ENCODE data around the gene UGGT2. TPM values are rescaled to one million over a fixed set of nuclear protein-coding genes. Genes with fewer than 3 reads are reported as not detected.
"Not testable (repeated sequence)": the region's sequence is repeated elsewhere in the genome, so short reads cannot be mapped to it uniquely, and the experiment has no call there.

UGGT2 gene
- total RNA-seq, 1 experiment from 2014 or later = 51.2 TPM

DNA sequence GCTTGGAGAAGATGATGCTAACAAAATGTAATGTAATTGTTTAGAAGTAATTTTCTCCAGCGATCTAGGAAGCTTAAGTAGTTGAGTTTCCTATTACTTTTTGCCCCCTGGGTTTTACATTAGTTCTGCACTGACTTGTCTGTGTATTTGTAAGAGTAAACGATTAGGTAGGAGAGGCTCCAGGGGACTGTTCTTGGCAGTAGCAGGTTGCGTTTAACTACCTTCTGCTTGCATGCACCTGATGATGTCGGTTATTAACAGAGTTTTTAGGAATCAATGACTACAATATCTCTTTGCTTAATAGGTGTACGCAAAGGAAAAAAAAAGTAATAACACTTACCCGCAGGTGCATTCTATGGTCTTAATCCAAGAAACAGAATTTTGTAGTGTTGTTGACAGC lies 18.3 kb upstream of the UGGT2 start:
- in situ Hi-C loops (cut with HindIII; ENCODE audit: low pct_unique_long_range_greater_than_20kb, low sequenced_read_pairs) = no loop called here
- no peak for DNase-seq (ENCODE audit: low read depth, low spot score)

DNA sequence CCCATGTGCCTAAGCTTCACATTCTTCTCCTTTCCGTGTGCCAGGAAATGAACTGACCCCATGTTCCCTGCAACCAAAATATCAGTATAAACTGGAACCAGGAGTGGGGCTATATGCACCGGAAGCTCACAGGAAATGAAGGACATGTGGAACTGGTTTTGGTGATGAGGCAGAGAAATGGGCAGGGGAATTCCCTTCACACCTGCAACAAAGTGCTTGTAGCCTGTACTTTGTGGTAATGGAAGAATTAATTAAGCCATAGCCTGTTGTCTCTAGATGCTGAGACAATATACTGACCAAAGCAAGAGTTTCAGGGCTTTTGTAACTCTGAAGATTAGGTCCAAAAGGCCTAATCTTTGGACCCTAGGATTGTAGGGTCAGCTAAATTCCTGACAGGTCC lies 15.5 kb upstream of the UGGT2 start:
- in situ Hi-C loops (cut with HindIII; ENCODE audit: low pct_unique_long_range_greater_than_20kb, low sequenced_read_pairs) = no loop called here

DNA sequence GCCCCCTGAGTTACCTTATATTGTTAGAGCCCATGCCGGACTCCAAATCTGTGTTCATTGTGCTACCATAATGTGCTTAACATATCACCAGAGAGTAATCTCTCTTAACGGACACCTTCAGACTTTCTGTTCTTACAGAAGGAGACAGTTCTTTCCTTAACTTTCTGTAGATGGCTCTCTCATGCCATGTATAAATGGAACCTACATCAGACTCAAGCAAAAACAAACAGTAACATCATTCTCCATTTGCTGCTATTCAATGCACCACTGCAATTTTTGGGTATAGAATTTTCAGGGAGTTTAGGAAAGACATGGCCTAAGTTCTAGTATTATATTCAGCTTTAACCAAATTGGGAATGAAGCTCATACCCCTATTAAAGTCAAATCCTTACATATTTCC lies 12.6 kb upstream of the UGGT2 start:
- in situ Hi-C loops (cut with HindIII; ENCODE audit: low pct_unique_long_range_greater_than_20kb, low sequenced_read_pairs) = no loop called here
- DNase-seq (ENCODE audit: low read depth, low spot score) = no peak

More for the DNA sequence above, 15.5 kb upstream of the UGGT2 start:
- DNase-seq (ENCODE audit: low read depth, low spot score) = no peak

DNA sequence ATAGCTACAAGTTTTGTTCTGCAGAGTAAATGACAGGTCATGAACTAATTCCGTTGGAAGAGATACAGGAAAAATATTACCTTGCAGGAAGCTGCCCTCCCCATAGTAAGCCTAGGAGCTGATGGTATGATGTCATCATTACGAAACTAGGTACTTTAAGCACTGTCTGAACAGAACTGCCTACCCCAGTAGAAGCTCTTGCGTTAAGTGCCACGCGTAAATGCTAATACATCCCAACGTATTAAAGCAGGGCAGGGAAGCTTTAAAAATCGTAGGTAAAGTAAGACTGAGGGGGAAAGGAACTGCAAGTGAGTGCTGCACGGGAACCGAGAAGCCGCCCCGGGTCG lies 572 bp downstream of the UGGT2 start:
- peak; percentile 47 for DNase-seq (ENCODE audit: low read depth, low spot score)

DNA sequence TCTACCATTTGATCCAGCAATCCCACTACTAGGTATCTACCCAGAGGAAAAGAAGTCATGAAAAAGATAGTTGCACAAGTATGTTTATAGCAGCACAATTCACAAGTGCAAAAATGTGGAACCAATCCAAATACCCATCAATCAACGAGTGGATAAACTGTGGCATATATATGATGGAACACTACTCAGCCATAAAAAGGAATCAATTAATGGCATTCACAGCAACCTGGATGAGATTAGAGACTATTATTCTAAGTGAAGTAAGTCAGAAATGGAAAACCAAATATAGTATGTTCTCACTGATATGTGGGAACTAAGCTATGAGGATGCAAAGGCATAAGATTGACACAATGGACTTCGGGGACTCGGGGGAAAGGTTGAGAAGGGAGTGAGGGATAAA lies 1.3 kb downstream of the UGGT2 start:
- DNase-seq (ENCODE audit: low read depth, low spot score); in situ Hi-C loops (cut with HindIII; ENCODE audit: low pct_unique_long_range_greater_than_20kb, low sequenced_read_pairs): not testable (repeated sequence)

More for the DNA sequence above, 572 bp downstream of the UGGT2 start:
- in situ Hi-C loops (cut with HindIII; ENCODE audit: low pct_unique_long_range_greater_than_20kb, low sequenced_read_pairs) = no loop called here

DNA sequence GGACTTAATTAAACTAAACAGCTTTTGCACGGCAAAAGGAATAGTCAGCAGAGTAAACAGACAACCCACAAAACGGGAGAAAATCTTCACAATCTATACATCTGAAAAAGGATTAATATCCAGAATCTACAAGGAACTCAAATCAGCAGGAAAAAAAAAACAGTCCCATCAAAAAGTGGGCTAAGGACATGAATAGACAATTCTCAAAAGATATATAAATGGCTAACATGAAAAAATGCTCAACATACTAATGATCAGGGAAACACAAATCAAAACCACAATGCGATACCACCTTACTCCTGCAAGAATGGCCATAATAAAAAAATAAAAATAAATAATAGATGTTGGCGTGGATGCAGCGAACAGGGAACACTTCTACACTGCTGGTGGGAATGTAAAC lies 1.7 kb downstream of the UGGT2 start:
- DNase-seq (ENCODE audit: low read depth, low spot score); in situ Hi-C loops (cut with HindIII; ENCODE audit: low pct_unique_long_range_greater_than_20kb, low sequenced_read_pairs): not testable (repeated sequence)

DNA sequence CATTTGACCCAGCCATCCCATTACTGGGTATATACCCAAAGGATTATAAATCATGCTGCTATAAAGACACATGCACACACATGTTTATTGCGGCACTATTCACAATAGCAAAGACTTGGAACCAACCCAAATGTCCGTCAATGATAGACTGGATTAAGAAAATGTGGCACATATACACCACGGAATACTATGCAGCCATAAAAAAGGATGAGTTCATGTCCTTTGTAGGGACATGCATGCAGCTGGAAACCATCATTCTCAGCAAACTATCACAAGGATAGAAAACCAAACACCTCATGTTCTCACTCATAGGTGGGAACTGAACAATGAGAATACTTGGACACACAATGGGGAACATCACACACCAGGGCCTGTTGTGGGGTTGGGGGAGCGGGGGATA lies 2.2 kb downstream of the UGGT2 start:
- in situ Hi-C loops (cut with HindIII; ENCODE audit: low pct_unique_long_range_greater_than_20kb, low sequenced_read_pairs); DNase-seq (ENCODE audit: low read depth, low spot score): not testable (repeated sequence)

DNA sequence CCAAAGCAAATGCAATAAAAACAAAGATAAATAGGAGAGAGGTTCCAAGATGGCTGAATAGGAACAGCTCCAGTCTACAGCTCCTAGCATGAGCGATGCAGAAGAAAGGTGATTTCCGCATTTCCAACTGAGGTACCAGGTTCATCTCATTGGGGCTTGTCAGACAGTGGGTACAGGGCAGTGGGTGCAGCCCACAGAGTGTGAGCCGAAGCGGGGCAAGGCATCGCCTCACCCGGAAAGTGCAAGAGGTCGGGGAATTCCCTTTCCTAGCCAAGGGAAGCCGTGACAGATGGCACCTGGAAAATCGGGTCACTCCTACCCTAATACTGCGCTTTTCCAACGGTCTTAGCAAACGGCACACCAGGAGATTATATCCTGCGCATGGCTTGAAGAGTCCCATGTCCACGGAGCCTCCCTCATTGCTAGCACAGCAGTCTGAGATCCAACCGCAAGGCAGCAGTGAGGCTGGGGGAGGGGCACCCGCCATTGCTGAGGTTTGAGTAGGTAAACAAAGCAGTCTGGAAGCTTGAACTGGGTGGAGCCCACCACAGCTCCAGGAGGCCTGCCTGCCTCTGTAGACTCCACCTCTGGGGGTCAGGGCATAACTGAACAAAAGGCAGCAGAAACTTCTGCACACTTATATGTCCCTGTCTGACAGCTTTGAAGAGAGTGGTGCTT lies 6.6 kb downstream of the UGGT2 start:
- in situ Hi-C loops (cut with HindIII; ENCODE audit: low pct_unique_long_range_greater_than_20kb, low sequenced_read_pairs); DNase-seq (ENCODE audit: low read depth, low spot score): not testable (repeated sequence)

DNA sequence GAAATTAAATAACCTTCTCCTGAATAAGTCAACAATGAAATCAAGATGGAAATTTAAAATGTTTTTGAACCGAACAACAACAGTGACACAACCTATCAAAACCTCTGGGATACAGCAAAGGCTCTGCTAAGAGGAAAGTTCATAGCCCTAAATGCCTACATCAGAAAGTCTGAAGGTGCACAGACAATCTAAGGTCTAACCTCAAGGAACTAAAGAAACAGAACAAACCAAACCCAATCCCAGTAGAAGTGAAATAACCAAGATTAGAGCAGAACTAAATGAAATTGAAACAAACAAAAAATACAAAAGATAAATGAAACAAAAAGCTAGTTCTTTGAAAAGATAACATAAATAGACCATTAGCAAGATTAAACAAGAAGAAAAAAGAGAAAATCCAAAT lies 9.0 kb downstream of the UGGT2 start:
- in situ Hi-C loops (cut with HindIII; ENCODE audit: low pct_unique_long_range_greater_than_20kb, low sequenced_read_pairs) = no loop called here
- no peak for DNase-seq (ENCODE audit: low read depth, low spot score)

DNA sequence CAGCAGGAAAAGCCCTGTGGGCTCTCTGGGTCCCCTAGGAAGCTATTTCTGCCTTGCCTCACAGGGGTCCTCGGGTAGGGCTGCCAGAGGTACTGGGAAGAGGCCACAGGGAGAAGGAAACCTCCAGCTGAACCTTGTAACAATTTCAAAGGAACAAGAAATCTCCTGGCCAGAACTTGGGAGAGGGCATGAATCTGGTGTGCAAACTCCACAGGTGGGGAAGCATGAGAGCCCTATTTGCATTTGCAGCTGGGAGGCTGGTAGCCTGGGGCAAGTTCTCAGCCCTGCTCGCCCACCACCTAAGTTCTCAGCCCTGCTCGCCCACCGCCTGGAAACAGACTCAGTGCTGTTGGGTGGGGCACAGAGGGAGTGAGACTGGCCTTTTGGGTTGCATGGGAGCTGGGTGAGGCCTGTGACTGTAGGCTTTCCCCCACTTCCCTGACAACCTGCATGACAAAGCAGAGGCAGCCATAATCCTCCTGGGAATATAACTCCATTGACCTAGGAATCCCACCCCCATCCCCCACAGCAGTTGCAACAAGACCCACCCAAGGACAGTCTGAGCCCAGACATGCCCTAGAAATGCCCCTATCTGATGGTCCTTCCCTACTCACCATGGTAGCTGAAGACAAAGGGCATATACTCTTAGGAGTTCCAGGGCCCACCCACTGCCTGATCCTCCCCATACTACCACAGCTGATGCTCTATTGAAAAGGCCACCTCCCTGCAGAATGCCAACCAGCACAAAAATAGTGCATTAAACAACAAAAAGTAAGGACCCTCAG lies 11.7 kb downstream of the UGGT2 start:
- in situ Hi-C loops (cut with HindIII; ENCODE audit: low pct_unique_long_range_greater_than_20kb, low sequenced_read_pairs) = no loop called here
- no peak for DNase-seq (ENCODE audit: low read depth, low spot score)

DNA sequence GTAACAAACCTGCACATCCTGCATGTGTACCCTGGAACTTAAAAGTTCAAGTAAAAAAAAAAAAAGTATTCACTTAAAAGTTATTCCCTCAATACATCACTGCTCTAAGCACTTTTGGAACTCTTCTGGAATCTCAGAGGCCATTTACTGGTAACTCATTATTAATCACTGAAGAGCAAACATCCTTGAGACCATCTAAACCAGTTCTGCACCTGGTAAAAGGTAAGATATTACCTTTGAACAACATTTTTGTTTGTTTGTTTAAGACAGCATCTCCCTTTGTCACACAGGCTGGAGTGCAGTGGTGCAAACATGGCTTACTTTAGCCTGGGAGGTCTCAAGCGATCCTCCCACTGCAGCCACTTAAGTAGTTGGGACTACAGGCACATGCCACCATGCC lies 16.7 kb downstream of the UGGT2 start:
- no peak for DNase-seq (ENCODE audit: low read depth, low spot score)
- in situ Hi-C loops (cut with HindIII; ENCODE audit: low pct_unique_long_range_greater_than_20kb, low sequenced_read_pairs) = no loop called here

DNA sequence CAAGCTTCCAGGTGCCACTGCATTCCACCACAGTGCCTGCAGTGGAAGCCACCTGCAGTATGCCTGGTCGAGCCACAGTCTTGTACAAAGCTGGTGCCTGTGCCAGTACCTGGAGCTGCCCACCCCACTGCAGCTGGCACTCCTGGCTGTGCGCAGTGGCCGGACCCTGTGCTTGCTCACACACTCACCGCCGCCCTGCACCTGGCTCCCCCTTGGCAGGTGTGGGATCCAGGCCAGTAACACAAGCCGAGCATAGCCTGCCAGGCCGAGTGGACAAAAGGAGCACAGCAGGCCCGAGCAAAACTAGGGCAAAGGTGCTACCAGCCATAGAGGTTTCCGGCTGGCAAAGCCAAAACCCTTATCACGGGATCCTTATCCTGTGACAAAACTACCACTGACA lies 18.5 kb downstream of the UGGT2 start:
- in situ Hi-C loops (cut with HindIII; ENCODE audit: low pct_unique_long_range_greater_than_20kb, low sequenced_read_pairs) = no loop called here
- DNase-seq (ENCODE audit: low read depth, low spot score) = no peak

DNA sequence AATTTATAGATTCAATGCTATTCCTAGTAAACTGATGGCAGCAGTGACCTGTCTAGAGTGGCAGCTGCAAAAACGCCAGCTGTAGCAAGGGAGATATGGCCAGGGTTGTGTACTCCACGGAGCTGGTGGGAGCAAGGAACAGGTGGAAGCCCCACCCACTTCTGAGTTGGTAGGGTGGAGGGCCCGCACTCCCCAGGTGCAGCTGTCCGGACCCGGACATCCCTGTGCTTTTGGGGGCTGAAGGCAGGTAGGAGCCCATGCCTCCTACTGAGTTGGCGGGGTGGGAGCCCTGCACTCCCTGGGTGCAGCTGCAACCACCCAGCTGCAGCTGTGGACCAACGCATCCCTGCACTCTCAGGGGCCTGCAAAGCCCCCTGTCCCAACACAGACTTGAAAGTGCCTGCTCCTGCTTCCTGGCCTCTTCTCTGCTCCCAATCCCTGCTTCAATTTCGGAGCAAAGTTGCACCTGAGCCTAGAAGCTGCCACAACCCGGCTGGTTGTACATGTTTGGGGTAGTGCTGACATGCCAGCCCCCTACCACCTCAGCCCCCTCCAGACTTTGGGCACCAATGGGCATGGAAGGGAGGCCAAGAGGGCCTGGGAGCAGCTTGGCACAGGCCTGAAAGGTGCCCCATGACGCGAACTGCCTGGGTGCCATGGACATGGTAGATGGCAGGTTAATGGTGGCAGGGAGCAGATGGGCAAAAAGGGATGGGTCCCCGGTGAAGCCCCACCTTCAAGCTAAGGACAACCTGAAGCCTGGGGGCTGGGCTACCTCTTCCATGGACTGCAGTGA lies 19.8 kb downstream of the UGGT2 start:
- DNase-seq (ENCODE audit: low read depth, low spot score) = no peak
- in situ Hi-C loops (cut with HindIII; ENCODE audit: low pct_unique_long_range_greater_than_20kb, low sequenced_read_pairs) = no loop called here

DNA sequence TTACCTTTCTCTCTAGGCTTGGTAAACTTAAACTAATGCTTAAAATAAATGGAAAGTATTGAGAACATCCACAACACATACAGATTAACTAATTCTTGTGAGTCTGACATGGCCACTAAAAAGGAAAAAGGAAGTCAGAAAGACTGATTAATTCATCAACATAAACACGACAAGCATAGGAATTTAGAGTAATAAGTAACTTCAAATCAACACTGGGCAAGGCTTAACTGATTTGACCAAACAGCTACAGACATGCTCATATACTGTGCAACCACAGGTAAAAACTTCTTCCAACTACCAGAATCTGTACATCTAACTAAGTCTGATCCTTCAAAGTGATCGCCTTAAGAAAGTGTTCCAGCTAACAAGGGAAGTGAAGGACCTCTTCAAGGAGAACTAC lies 20.5 kb downstream of the UGGT2 start:
- in situ Hi-C loops (cut with HindIII; ENCODE audit: low pct_unique_long_range_greater_than_20kb, low sequenced_read_pairs) = no loop called here
- no peak for DNase-seq (ENCODE audit: low read depth, low spot score)

DNA sequence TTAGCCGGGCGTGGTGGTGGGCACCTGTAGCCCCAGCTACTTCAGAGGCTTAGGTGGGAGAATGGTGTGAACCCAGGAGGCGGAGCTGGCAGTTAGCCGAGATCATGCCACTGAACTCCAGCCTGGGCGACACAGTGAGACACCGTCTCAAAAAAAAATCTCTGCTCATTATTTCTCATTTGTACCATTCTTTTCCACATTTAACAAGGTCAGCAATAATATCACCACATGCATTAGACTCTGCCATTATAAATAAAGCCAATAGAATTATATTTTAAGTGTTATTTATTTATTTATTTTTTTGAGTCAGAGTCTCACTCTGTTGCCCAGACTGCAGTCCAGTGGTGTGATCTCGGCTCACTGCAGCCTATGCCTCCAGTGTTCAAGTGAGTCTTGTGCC lies 24.2 kb downstream of the UGGT2 start:
- no peak for DNase-seq (ENCODE audit: low read depth, low spot score)
- in situ Hi-C loops (cut with HindIII; ENCODE audit: low pct_unique_long_range_greater_than_20kb, low sequenced_read_pairs) = no loop called here

DNA sequence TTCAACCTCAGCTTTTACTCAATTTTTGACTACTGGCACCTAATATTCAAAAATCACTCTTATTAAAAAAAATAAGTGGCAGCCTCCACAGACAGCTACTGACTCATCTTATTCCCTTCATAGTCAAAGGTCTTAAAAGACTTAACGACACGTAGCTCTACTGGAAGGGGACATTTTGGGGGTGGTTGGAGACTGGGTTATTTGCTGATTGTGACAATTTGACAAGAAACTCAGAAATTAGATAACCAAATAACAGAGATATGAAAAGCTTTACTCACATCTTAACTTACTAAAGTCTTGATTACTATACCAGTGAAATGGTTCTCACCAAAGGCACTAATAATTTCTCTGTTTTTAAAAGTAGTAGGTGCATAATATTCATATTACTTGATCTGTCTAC lies 25.7 kb downstream of the UGGT2 start:
- no peak for DNase-seq (ENCODE audit: low read depth, low spot score)
- in situ Hi-C loops (cut with HindIII; ENCODE audit: low pct_unique_long_range_greater_than_20kb, low sequenced_read_pairs) = no loop called here

DNA sequence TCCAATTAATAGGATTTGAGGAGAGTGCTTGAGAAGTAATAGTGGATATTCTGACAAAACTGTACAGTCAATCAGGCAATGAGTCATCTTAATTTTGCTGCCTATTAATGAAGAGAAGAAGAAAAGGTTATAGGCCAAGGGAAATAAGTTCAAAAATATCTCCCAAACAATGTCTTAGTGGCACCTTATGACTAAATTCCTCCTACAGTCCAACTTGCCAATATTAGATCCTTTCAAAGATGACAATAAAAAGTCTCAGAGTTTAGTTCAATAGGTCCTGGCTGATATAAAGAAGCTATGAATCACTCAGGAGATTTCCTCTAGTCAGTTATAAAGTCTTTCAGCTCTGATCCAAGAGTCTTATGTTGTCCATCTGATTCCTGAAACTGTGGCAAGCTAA lies 27.9 kb downstream of the UGGT2 start:
- in situ Hi-C loops (cut with HindIII; ENCODE audit: low pct_unique_long_range_greater_than_20kb, low sequenced_read_pairs) = no loop called here
- no peak for DNase-seq (ENCODE audit: low read depth, low spot score)

DNA sequence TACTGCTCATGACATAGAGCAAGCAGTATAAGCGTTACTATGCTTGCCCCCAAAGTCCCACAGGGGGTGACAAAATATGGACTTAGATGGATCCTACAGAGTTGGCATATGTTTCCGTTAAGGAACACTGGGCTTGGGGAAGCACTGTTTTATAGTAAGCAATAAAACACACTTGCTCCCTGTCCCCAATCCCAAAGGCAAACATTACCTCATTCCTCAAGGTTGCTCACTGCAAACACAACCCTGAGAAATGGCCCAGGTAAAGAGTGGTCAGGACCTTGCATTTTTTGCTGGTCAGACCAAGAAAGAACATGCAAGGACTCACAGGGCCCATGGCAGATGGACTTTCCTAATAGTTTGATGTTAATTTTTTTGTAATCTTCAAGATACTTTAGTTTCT lies 32.3 kb downstream of the UGGT2 start:
- in situ Hi-C loops (cut with HindIII; ENCODE audit: low pct_unique_long_range_greater_than_20kb, low sequenced_read_pairs) = no loop called here

More for the DNA sequence above, 32.3 kb downstream of the UGGT2 start:
- DNase-seq (ENCODE audit: low read depth, low spot score) = no peak
